T47D (cell line): Measurements from ENCODE around the gene USH2A.
"Not testable (repeated sequence)": the region's sequence is repeated elsewhere in the genome, so short reads cannot be mapped to it uniquely, and the experiment has no call there.

Source experiments
- DNase-seq, 2 experiments: peaks; one replicate each; pipeline versions ENCODE4 v3.0.0 to v3.0.0-alpha.2; 2011 to 2012; ENCODE audit warnings: low read depth in 1 of 2, low spot score in 1 of 2
- JUND ChIP-seq: IDR thresholded peaks from 2 replicates; pipeline ENCODE4 v1.6.1; 2012; ENCODE audit warnings: low read depth
- in situ Hi-C: cut with HindIII; loops from 2 replicates; pipeline ENCODE4 v1.10.0; 2016; ENCODE audit warnings: low sequenced_read_pairs, low pct_unique_long_range_greater_than_20kb

The USH2A gene

GRCh38 chr1:216366979-216367378 is 56.3 kb downstream of the USH2A start:
- no peak for TF ChIP-seq JUND
- DNase-seq = no peak
- in situ Hi-C loops = no loop called here

- in situ Hi-C loops = no loop called here
- TF ChIP-seq JUND = no peak
- no peak for DNase-seq
These were observed 66.3 kb downstream of the USH2A start for GRCh38 chr1:216356945-216357344.

- in situ Hi-C loops = no loop called here
- DNase-seq = no peak
- no peak for TF ChIP-seq JUND
These were observed 73.1 kb downstream of the USH2A start for GRCh38 chr1:216350186-216350585.

DNA sequence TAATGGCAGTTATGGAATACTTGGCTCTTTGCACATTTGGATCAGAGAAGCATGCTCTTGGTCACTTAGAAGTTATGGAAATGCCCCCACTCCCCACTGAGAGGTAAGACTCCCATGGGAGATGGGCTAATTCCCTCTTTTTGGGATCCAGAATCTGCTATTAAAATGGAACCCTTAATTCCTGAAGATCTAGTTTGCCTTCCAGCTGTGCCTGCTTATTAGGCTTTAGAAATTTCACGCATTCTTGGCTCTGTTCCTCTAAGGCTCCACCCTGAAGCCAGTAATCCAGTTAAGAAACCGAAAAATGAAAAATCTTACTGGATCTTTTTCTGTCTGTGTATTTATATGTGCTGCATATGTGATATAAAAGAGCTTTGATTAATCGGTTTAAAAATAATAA is 76.7 kb downstream of the USH2A start:
- in situ Hi-C loops = no loop called here
- DNase-seq = no peak
- no peak for TF ChIP-seq JUND

DNA sequence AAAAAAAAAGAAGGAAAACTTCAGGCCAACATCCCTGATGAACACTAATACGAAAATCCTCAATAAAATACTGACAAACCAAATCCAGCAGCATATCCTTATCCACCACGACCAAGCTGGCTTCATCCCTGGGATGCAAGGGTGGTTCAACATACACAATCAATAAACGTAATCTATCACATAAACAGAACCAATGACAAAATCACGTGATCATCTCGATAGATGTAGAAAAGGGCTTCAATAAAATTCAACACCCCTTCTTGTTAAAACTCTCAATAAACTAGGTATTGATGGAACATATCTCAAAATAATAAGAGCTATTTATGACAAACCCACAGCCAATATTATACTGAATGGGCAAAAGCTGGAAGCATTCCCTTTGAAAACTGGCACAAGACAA is 82.7 kb downstream of the USH2A start:
- DNase-seq, in situ Hi-C loops: not testable (repeated sequence)

- in situ Hi-C loops = no loop called here
- no peak for DNase-seq
- TF ChIP-seq JUND = no peak
These were observed 90.8 kb downstream of the USH2A start for GRCh38 chr1:216332462-216332861.

DNA sequence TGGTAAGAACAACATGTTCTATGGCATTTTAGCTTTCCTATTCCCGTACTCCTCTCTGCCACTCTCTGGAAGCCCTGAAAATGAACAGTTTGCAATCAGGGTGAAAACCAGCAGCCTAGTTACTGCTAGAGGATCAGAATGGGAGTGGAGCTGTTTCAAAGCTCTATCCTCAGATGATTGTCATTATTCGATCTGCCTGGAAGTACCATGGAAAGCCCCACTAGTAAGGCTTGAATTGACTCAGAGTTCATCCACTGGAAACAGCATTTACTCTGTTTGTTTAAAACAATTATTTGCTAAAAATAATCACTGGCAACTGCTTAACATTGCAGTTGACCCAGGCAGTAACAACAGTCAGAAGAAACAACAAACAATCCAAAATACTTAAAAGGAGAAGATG is 91.2 kb downstream of the USH2A start:
- no peak for TF ChIP-seq JUND
- DNase-seq = no peak
- in situ Hi-C loops = no loop called here

DNA sequence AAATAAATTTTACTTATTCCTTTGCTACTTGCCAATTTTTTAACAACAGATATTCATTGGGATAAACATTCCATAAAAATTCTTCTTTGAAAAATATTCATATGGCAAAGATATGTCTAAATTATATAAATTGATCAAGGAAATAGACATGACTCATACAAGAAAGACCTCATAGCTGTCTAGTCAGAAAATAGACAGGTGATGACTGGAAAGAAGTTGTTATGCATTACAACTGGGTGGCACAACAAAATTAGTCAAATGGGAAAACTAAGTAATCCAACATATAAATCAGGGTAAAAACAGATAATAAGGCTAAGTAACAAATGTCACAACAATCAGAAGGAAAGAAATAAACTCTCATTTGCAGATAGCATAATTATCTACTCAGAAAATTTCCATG is 92.0 kb downstream of the USH2A start:
- in situ Hi-C loops = no loop called here

GRCh38 chr1:216330262-216330661 is 93.0 kb downstream of the USH2A start:
- TF ChIP-seq JUND = no peak
- no peak for DNase-seq
- in situ Hi-C loops = no loop called here

More for the DNA sequence above, 92.0 kb downstream of the USH2A start:
- TF ChIP-seq JUND = no peak
- no peak for DNase-seq

- DNase-seq = no peak
- in situ Hi-C loops = no loop called here
- no peak for TF ChIP-seq JUND
These were observed 97.3 kb downstream of the USH2A start for GRCh38 chr1:216325946-216326345.

DNA sequence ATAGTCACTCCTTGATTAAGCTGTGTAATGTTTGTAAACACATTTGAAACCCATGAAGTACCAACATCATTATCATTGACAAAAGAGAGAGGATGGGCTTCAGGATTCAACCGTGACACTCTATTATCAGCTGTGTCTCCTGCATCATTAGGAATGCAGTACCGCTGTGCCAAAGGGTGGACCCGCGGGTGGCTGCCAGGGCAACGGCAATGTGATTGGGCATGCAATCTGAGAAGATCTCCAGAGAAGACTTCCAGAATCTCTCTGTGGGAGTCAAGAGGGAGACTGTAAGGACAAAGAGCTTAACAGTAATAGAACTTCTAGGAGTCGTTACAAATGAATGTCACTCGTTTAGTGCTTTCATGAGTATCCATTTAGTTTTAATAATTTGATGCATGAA is 97.9 kb downstream of the USH2A start:
- DNase-seq = no peak
- no peak for TF ChIP-seq JUND
- in situ Hi-C loops = no loop called here

GRCh38 chr1:216323344-216323743 is 99.9 kb downstream of the USH2A start:
- no peak for DNase-seq
- TF ChIP-seq JUND = no peak
- in situ Hi-C loops = no loop called here

GRCh38 chr1:216314379-216315095 is 108.7 kb downstream of the USH2A start:
- in situ Hi-C loops = no loop called here
- no peak for DNase-seq
- TF ChIP-seq JUND = no peak

- peak in 1 of 2 experiments; percentile 70 for DNase-seq
- no peak for TF ChIP-seq JUND
- in situ Hi-C loops = no loop called here
These were observed 112.5 kb downstream of the USH2A start for GRCh38 chr1:216310776-216311175.
